Central memory CD4-positive, alpha-beta T cell (primary cell): ENCODE measurements around the gene ZNF22.

Source experiments
- DNase-seq: peaks from one replicate; pipeline ENCODE4 v3.0.0; 2022

The ZNF22 gene

DNA sequence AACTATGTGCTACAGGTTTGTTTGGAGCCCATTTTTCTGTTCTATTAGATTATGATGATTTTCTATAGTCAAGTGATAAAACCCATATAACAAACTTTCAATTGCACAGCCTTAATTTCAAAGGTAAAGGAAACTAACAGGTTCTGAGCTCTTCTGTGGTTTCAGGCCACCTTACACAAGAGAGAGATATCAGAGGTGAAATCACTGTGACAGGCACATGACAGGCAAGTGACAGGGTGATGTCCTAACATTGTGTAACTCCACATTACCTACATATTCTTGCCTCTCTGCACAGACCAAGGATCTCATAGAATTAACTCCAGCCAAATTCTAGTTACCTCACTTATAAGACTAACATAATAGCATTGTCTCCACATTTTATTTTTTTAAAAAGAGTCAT lies 35.0 kb downstream of the ZNF22 start:
- no peak for DNase-seq

DNA sequence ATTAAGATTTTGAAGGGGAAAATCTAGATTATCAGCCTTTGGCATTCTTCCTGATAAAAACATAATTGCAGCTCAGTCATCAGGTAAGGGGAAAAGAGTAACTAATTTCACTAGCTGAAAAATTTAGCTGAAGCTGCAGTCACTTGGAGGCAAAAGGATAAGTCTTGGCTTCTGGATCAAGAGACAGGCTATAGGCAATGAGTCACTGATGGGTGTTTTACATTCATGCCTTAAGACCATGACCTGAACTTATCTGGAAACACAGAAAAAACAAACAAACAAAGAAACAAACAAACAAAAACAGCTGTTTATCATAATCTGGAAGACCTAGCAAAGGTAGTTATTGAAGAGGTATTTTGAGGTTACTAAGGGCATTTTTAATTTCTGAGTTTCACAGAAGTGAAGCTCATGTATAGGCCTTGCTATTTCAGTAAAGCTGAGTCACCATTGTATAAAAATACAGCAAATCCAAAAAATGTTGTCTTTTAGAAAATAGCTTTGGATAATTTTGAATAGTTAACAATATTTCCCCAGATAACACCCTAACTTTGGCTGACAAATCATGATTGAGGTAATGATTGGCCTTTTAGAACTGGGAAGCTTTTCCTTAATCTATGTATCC lies 40.3 kb downstream of the ZNF22 start:
- no peak for DNase-seq

DNA sequence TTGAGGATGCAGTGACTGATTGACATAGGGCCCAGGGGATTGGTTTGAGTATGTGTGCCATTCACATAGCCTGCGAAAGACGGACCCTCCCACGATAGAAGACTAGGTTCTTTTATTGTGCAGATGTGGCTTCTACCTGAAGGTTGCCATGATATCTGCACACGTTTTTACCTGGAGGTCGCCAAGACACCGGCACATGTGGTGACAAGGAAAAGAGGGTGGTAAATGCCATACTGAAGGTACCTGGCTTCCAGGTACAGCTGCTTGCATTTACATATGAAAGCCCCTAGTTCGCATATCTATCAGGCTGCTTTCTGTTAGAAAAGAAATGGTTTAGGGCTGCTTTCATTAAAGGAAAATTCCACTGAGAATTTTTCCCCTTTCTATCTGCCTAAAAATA lies 43.6 kb downstream of the ZNF22 start:
- DNase-seq, result no peak

DNA sequence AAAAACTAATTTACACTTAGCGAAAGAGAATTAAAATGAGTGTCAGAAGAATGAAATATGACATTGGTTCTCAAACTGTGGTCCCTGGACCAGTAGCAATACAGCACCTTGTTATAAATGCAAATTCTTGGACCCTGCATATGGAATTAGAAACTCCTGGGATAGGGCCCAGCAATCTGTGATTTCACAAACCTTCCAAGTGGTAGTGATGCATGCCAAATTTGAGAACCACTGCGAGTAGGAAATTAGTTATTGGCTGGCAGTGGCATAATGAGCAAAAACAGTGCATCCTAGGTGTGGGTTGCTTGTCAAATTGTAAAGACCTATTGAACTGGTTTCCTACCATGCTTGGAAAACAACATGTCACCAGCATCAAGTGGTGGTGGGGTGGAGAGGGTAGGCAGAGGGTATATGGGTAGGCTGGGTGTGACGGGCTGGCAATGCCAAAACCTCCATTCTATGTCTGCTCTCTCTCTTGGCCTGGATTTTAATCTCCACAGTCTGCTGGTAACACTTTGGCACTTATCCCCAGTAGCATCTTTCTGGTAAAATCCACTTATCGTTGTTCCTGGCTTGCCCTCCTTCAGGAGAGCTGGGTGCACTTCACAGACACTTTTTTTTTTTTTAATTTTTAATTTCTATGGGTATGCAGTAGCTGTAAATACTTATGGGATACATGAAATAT lies 50.0 kb downstream of the ZNF22 start:
- DNase-seq, result no peak

DNA sequence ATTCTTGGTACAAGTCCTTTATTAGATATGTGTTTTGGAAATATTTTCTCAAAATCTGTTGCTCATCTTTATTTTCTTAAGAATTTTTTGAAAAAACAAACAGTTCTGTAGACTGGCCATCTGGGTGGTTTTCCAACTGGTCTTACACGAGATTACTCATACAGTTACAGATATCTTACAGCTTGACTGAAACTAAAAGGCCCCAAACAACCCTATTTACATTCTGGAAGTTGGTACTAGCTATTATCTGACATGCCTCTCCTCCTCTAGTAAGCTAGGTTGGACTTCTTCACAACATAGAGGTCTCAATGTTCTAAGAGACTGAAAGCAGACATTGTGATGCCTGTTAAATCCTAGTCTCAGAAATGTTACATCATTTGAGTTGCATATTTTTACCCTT lies 52.0 kb downstream of the ZNF22 start:
- DNase-seq, result no peak

DNA sequence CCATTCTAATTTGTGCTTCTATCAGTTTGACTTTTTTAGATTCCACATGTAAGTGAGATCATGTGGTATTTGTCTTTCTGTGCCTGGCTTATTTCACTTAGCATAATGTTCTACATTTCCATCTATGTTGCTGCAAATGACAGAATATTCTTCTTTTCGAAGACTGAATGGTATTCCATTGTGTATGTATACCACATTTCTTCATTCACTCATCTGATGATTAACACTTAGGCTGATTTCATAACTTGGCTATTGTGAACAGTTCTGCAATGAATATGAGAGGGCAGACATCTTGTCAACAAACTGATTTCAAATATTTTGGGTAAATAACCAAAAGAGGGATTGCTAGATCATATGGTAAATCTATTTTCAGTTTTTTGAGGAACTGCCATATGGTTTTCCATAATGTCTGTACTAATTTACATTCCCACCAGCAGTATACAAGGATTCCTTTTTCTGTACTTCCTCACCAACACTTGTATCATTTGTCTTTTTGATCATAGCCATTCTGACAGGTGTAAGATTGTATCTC lies 52.9 kb downstream of the ZNF22 start:
- no peak for DNase-seq
